GM12878 (cell line): ENCODE measurements around the gene SLC22A23.

ENCODE experiments used
- CBFB ChIP-seq: IDR thresholded peaks from 2 replicates; pipeline ENCODE4 v1.6.1; 2016; ENCODE audit warnings: antibody characterized with exemption, low read depth
- CEBPB ChIP-seq, 2 experiments: fragments of 150-350 bp in 1 of 2; IDR thresholded peaks; 2 replicates each; pipeline ENCODE4 v1.6.1; 2012 to 2014; ENCODE audit warnings: low read depth in 2 of 2, low read length in 2 of 2, borderline replicate concordance in 1 of 2, inconsistent platforms in 1 of 2
- EZH2 ChIP-seq: IDR thresholded peaks from 2 replicates; pipeline ENCODE4 v1.6.1; 2012; ENCODE audit warnings: low read depth, mild to moderate bottlenecking, control low read depth, inconsistent platforms, low read length, borderline replicate concordance; ENCODE audit not compliant: control insufficient read depth
- GABPA ChIP-seq: IDR thresholded peaks from 2 replicates; pipeline ENCODE4 v1.6.1; 2014; ENCODE audit warnings: antibody characterized with exemption, low read depth, mild to moderate bottlenecking, inconsistent platforms
- GATAD2B ChIP-seq: fragments of 450-650 bp; conservative IDR thresholded peaks from 2 replicates; pipeline ENCODE4 v1.6.1; 2017; ENCODE audit warnings: low read depth, mild to moderate bottlenecking, moderate library complexity
- HCFC1 ChIP-seq: fragments of 150-350 bp; IDR thresholded peaks from 2 replicates; pipeline ENCODE4 v1.6.1; 2014; ENCODE audit warnings: low read length
- MAX ChIP-seq: IDR thresholded peaks from 2 replicates; pipeline ENCODE4 v1.6.1; 2012; ENCODE audit warnings: low read depth, low read length, improper control_type of control experiment
- NRF1 ChIP-seq: conservative IDR thresholded peaks from 2 replicates; pipeline ENCODE4 v1.6.1; 2011; ENCODE audit warnings: mild to moderate bottlenecking, low read depth, low read length, improper control_type of control experiment
- POLR2AphosphoS2 ChIP-seq: IDR thresholded peaks from 2 replicates; pipeline ENCODE4 v1.6.1; 2011; ENCODE audit warnings: low read depth, mild to moderate bottlenecking, low read length, improper control_type of control experiment, moderate library complexity
- POLR2AphosphoS5 ChIP-seq: IDR thresholded peaks from 2 replicates; pipeline ENCODE4 v1.6.1; 2011; ENCODE audit warnings: mild to moderate bottlenecking, low read length, inconsistent platforms
- TBL1XR1 ChIP-seq: IDR thresholded peaks from 2 replicates; pipeline ENCODE4 v1.6.1; 2012; ENCODE audit warnings: low read depth, low read length, improper control_type of control experiment
- TF ChIP-seq, protein P1 (sequence below): fragments of 450-650 bp; IDR thresholded peaks from 2 replicates; pipeline ENCODE4 v1.6.1; 2014; ENCODE audit warnings: mild to moderate bottlenecking
- TF ChIP-seq, protein P2 (sequence below), 3 experiments: IDR thresholded peaks in 2 of 3; conservative IDR thresholded peaks in 1 of 3; 2 replicates each; pipeline ENCODE4 v1.5.1; 2011; ENCODE audit warnings: low read depth in 3 of 3, low read length in 3 of 3, mild to moderate bottlenecking in 3 of 3, control low read depth in 2 of 3, moderate library complexity in 2 of 3, inconsistent platforms in 1 of 3, mixed read lengths in 1 of 3; ENCODE audit not compliant: control insufficient read depth in 2 of 3, insufficient read depth in 1 of 3; ENCODE audit errors: extremely low read depth in 1 of 3

DNA sequence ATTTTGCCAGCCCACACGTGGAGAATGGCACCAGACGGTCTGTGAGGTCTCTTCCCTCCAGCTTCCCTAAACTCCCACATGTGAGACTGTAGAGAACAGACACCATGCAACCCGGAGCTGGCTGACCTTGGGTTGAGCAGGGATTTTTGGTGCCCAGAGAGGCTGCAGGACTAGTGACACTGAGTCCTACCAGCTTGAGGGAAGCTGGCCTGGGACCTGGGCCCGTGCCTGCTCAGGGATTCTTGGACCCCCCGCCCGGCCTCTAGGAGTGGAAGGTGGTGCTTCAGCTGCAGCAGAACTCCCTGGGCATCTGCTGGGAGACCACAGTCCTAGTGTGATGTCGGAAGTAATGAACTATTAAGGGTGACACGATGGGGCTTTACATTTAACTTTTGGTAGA, 194.9 kb downstream of the SLC22A23 start:
- TF ChIP-seq GABPA: no peak
- no peak for TF ChIP-seq GATAD2B
- TF ChIP-seq, protein P1, sequence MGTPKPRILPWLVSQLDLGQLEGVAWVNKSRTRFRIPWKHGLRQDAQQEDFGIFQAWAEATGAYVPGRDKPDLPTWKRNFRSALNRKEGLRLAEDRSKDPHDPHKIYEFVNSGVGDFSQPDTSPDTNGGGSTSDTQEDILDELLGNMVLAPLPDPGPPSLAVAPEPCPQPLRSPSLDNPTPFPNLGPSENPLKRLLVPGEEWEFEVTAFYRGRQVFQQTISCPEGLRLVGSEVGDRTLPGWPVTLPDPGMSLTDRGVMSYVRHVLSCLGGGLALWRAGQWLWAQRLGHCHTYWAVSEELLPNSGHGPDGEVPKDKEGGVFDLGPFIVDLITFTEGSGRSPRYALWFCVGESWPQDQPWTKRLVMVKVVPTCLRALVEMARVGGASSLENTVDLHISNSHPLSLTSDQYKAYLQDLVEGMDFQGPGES: no peak
- no peak for TF ChIP-seq EZH2
- no peak for TF ChIP-seq CEBPB (IDR thresholded peaks at IDR 0.05; ENCODE audit: borderline replicate concordance in 1 of 2, low read depth in 2 of 2, low read length in 2 of 2)
- TF ChIP-seq TBL1XR1: no peak
- TF ChIP-seq, protein P2, sequence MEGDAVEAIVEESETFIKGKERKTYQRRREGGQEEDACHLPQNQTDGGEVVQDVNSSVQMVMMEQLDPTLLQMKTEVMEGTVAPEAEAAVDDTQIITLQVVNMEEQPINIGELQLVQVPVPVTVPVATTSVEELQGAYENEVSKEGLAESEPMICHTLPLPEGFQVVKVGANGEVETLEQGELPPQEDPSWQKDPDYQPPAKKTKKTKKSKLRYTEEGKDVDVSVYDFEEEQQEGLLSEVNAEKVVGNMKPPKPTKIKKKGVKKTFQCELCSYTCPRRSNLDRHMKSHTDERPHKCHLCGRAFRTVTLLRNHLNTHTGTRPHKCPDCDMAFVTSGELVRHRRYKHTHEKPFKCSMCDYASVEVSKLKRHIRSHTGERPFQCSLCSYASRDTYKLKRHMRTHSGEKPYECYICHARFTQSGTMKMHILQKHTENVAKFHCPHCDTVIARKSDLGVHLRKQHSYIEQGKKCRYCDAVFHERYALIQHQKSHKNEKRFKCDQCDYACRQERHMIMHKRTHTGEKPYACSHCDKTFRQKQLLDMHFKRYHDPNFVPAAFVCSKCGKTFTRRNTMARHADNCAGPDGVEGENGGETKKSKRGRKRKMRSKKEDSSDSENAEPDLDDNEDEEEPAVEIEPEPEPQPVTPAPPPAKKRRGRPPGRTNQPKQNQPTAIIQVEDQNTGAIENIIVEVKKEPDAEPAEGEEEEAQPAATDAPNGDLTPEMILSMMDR (IDR thresholded peaks at IDR 0.05 in 2 of 3, conservative IDR thresholded peaks at IDR 0.05 in 1 of 3; ENCODE audit: control insufficient read depth in 2 of 3, extremely low read depth in 1 of 3, insufficient read depth in 1 of 3, low read depth in 3 of 3, low read length in 3 of 3): no peak
- no peak for TF ChIP-seq MAX
- no peak for TF ChIP-seq NRF1
- TF ChIP-seq POLR2AphosphoS2: no peak
- TF ChIP-seq CBFB: no peak
- no peak for TF ChIP-seq HCFC1
- no peak for TF ChIP-seq POLR2AphosphoS5
